Stimulated activated CD8-positive, alpha-beta memory T cell treated with anti-CD3 and anti-CD28 coated beads, Interleukin-12 subunit alpha, Interleukin-12 subunit beta, amount 100 ng/mL, for 1 hour (primary cell): ENCODE results near the gene KCNH6.

Experiments used
- DNase-seq: peaks from one replicate; pipeline ENCODE4 v3.0.0-alpha.2; 2020; ENCODE audit warnings: low read depth

Gene KCNH6

GRCh38 chr17:63550817-63551639 is 27.9 kb downstream of the KCNH6 start:
- no peak for DNase-seq

- DNase-seq: no peak
Measured at GRCh38 chr17:63552211-63552610, 29.1 kb downstream of the KCNH6 start.

GRCh38 chr17:63555500-63556156 is 32.5 kb downstream of the KCNH6 start:
- DNase-seq: no peak

- no peak for DNase-seq
Measured at GRCh38 chr17:63557416-63557815, 34.3 kb downstream of the KCNH6 start.

- DNase-seq: no peak
Measured at GRCh38 chr17:63558441-63558840, 35.3 kb downstream of the KCNH6 start.

- DNase-seq: no peak
Measured at GRCh38 chr17:63561819-63562218, 38.7 kb downstream of the KCNH6 start.

- DNase-seq: no peak
Measured at GRCh38 chr17:63563339-63563738, 40.2 kb downstream of the KCNH6 start.

GRCh38 chr17:63564562-63564961 is 41.4 kb downstream of the KCNH6 start:
- no peak for DNase-seq

GRCh38 chr17:63567229-63567628 is 44.1 kb downstream of the KCNH6 start:
- no peak for DNase-seq

- no peak for DNase-seq
Measured at GRCh38 chr17:63568563-63568962, 45.4 kb downstream of the KCNH6 start.

- no peak for DNase-seq
Measured at GRCh38 chr17:63571632-63572310, 48.6 kb downstream of the KCNH6 start.

GRCh38 chr17:63573634-63574033 is 50.5 kb downstream of the KCNH6 start:
- DNase-seq: no peak

GRCh38 chr17:63578027-63578768 is 55.0 kb downstream of the KCNH6 start:
- no peak for DNase-seq

GRCh38 chr17:63578769-63579111 is 55.6 kb downstream of the KCNH6 start:
- DNase-seq: no peak

GRCh38 chr17:63579633-63580032 is 56.5 kb downstream of the KCNH6 start:
- no peak for DNase-seq

- no peak for DNase-seq
Measured at GRCh38 chr17:63587770-63588169, 64.6 kb downstream of the KCNH6 start.

- no peak for DNase-seq
Measured at GRCh38 chr17:63588797-63589196, 65.6 kb downstream of the KCNH6 start.

GRCh38 chr17:63589646-63590045 is 66.5 kb downstream of the KCNH6 start:
- no peak for DNase-seq

GRCh38 chr17:63592797-63593196 is 69.6 kb downstream of the KCNH6 start:
- no peak for DNase-seq

- no peak for DNase-seq
Measured at GRCh38 chr17:63595132-63595531, 72.0 kb downstream of the KCNH6 start.
